Dermis blood vessel endothelial cell (primary cell): ENCODE results near the gene CMTM7. TPM values are rescaled to one million over a fixed set of nuclear protein-coding genes. Genes with fewer than 3 reads are reported as not detected.
"Not testable (repeated sequence)": the region's sequence is repeated elsewhere in the genome, so short reads cannot be mapped to it uniquely, and the experiment has no call there.

ENCODE experiments used
- DNase-seq: peaks from one replicate; pipeline ENCODE4 v3.0.0; 2010
- total RNA-seq: library from RNA; depleted of rRNA; stranded (reverse); fragments of >200 nt; gene quantifications from 2 replicates; pipeline ENCODE4 v1.2.3, GENCODE V29; 2014

Gene CMTM7
- total RNA-seq, 1 donor from 2014 or later: 31.3 TPM

GRCh38 chr3:32438596-32439344 is 47.1 kb downstream of the CMTM7 start:
- DNase-seq: peak; percentile 57

- not testable (repeated sequence) for DNase-seq
These were observed 47.8 kb downstream of the CMTM7 start for GRCh38 chr3:32439421-32439820.

DNA sequence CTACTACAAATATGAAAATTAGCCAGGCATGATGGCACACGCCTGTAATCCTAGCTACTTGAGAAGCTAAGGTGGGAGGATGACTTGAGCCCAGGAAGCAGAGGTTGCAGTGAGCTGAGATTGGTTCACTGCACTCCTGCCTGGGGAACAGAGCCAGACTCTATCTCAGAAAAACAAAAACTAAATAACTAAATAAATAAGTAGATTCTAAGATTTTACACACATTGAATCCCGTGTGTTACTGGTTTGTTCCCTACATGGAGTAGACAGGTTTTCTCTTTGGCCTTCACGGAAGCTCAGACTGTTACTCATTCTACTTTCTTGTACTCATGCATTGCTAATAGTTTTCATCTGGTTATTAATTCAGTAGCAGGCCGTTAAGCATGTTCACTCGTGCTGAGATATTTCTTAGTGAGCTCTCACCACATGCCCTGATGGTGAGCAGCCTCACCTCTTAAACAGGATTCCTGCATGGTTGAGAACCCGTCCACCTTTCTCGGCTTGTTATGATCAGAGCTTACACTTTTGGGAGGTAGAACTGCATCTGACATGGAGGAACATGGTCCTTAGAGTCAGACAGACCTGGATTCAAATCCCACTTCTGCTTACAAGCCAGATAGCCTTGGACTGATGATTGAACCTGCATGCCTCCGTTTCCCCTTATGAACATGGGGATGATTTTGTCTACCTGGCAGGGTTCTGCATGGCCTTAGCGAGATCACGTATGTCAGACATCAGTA is 49.1 kb downstream of the CMTM7 start:
- no peak for DNase-seq

GRCh38 chr3:32442766-32443165 is 51.1 kb downstream of the CMTM7 start:
- no peak for DNase-seq

- DNase-seq: peak; percentile 88
These were observed 51.8 kb downstream of the CMTM7 start for GRCh38 chr3:32443478-32443877.

DNA sequence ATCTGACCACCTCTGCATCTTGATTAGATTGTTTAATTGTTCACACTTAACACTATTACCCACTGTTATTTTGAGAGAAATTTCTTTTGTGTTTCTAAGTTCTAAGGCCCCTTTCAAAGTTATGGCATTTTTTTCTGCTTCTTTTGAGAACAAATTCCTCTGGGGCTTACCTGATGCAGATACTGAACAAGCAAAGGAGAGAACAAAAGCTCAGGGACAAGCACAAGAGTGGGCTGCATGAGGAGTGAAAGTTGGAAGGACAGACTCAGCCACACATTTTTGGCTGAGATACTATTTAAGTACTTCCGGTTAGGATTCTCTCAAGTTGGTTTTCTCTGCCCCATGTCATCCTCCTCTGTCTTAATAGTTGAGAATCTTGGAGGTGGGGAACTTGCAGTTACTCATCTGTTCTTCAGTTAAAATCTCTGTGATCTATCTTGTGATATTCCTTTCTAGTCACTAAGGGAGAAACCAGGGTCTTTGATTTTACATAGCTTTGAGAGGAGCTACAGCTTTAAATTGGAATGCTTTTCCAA is 56.3 kb downstream of the CMTM7 start:
- DNase-seq: no peak

DNA sequence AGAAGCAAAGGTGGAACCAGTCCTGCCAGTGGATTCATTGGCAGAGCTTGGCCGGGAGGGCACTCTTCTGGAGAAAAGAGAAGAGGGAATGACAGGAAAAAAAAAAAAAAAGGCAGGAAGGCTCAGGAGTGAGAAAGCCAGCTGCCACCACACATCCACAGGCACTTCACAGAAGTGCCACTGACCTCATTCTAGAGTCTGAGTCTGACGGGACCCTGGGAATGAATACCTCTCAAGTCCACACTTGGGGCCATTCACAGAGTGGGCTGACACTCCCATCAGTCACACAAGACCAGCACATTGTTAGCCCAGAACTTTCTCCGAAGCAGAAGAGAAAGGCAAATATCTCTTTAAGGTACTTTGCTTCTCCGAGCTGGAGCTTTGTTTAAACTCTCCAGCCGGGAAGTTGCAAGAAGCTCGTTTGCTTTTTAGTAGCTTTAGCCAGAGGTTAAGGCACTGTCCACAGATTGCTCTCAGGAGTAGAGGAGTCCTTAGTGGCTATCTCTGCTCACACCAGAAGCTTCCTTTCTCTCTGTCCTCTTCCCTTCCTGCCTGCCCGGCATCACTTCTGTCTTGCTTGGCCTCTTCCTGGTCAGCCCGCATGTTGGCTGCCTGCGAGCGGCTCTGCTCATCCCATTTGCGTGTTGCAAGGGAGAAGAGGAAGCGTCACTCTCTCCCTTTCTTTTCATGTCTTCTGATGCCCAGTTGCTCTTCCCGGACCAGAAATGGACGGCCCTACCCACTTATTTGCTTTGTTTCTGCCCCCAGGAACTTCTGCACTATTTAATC is 57.2 kb downstream of the CMTM7 start:
- no peak for DNase-seq

- no peak for DNase-seq
These were observed 58.0 kb downstream of the CMTM7 start for GRCh38 chr3:32449691-32450090.

DNA sequence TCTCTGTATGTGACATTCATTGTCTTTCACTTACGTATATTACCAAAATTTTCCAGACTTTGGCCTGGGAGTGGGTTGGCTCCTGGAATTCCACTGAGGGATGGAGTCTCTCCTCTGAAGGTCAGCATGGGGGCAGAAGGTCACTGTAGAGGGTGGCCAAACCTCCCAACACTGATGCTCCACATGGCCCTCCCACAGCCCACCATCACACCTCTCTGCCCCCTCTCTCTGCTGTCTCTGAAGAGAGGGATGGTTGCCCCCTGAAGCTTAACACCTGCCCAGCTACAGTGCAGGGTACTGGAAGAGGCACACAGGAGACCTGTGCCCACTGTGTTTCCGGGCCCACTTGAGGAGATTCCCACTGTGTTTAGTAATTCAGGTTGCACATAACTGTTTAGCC is 58.8 kb downstream of the CMTM7 start:
- no peak for DNase-seq

DNA sequence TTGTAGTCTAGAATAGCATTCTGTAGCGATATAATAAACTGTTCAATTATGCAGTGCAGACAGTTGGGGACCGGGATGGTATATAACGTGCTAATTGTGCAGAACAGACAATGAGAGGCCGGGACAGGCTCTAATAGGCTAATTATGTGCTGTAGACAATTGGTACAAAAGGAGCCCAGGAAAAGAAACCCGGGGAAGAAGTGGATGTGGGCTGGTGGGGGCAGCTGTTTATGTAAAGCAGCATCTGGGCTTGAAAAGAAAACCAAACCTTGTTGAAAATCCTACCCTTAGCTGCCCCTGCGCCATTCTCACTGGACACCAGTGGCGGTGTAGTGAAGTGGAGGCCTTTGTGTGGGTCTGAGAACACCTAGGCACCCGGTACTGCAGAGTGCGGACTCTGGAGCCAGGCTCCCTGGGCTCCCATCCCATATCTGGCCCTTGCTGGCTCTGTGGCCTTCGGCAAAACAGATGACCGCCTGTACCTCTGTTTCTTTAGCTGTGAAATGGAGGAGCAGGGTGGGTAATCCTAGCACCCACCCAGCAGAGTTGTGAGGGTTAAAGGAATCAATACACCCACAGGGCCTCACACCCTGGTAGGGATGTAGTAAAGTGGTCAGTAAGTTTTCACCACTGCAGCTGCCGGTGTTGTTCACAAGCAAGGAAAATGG is 59.5 kb downstream of the CMTM7 start:
- no peak for DNase-seq

- DNase-seq: no peak
These were observed 60.4 kb downstream of the CMTM7 start for GRCh38 chr3:32452009-32452408.

- no peak for DNase-seq
These were observed 61.7 kb downstream of the CMTM7 start for GRCh38 chr3:32453346-32453745.

- DNase-seq: no peak
These were observed 62.5 kb downstream of the CMTM7 start for GRCh38 chr3:32454111-32454510.

DNA sequence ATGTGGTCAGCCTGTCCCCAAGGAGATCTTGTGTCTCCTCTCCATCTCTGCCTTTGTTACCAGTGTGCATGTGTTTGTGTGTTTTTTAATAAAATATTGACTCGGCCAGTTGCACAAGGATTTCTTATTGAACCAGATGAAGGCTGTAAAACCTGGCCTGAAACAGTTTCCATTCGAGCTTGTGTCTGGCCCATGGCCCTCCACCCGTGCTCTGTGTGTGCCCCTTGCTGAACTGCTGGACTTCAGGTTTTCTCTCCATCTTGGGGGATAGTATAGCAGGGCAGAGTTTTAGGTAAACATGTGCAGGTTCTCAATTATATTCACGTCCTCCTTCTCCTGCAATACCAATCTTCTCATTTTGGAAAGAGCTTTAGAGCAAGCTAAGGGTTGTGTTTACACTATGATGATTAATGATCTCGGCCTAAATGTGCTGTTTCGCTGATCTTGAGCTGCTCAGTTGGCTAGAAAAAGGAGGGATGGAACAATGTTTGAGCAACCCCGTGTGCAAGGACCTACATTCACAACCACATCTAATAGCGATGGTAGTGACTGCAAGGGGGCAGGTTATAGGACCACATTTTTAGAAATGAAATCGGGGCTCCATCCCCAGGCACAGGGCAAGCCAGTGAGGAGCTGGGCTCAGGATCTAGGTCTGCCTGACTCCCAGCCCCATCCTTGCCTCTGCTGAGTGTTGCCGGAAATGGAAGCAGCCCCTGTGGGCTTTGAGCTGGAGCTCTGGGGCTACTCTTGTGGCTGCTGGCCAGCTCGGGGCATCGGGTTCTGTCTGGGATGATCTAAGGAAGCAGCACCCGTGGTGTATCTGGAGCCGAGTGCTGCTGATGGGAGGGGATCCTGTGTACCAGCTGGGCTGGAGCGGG is 63.3 kb downstream of the CMTM7 start:
- no peak for DNase-seq

DNA sequence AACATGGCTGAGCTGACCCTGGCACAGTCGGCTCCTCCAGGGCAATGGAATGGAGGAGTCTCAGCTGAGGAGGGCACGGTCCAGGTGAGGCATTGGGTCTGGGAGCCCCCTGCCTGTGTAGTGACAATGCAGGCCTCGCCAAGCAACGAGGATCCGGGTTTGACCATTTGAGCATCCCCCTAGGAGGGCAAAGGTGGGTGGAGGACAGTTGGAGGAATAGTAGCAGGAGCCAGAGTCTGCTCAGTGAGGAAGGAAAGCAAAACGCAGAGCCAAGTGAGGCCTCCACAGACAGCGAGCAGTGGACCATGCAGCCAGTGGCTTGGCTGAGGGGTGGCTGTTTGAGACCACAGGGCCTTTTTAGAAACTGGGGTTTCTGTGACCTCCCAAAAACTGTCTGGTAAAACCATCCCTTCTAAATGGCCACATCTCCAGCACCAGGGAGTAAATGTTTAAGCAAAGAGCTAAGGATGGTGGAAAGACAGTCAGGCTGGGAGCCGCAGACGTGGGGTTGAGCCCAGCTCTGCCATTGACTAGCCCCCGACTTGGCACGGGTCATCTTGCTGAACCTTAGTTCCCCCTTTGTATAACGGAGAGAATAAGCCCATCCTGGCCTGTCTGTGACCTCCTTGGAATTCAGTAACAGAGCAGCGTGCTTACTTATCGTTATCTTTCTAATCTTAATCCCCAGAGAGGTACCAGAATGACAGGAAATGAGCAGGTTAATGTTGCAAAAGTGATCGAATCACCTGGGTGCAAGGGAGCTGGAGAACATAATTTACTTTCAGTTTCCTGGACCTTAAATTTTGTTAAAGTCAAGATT is 64.2 kb downstream of the CMTM7 start:
- no peak for DNase-seq

DNA sequence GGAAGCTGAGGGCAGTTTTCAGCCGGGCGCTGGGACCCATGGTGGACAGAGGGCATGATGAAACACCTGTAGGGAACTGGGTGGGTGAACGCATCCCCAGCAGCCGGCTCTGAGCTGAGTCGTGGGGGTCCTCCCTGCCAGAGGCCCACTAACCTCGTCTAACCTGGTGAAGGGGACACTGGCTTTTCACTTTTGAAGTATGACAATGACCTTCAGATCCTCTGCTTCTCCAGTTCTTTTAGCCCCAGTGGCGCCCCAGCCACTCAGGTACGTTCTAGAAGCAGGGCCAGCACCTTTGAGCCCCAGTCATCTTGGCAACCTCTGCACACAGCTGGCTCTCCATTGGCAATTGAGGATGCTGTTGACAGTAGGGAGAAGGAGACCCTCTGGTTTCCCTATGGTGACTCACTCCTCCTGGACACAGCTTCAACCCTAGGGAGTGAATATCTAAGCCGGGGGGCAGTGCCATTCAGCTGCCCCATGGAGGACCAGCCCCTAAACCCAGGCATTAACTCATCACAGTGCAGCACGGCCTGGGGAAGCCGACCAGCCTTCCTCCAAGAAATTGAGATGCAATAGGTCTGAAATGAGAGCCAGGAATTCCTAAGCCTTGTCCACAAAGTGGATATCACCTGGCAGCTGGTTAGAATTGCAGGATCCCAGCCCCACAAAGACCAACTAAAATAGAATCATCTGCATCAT is 64.9 kb downstream of the CMTM7 start:
- no peak for DNase-seq

- peak; percentile 68 for DNase-seq
These were observed 66.4 kb downstream of the CMTM7 start for GRCh38 chr3:32457971-32458471.

DNA sequence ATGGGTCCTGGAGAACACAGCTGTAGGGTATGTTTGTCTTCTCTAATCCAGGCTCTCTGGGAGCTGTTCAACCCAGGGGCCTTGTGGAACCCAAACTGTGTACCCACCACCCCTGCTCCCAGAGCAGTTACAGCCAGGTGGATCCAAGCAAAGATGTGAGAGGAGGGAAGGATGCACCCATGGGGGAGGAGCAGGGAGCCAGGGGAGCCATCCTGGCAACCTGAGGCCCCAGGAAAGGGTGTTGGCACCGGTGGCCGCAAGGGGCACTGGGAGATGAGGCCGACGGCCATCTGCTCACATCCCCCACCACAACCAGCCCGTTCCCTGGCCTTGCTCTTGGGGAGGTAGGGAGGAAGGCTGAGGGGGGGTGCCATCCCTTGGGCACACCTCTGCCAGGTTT is 67.8 kb downstream of the CMTM7 start:
- no peak for DNase-seq

- peak; percentile 68 for DNase-seq
These were observed 68.5 kb downstream of the CMTM7 start for GRCh38 chr3:32460031-32460749.
